Adrenal gland (tissue), 12 donors: ENCODE results near the gene LIMS2. TPM values are rescaled to one million over a fixed set of nuclear protein-coding genes. Genes with fewer than 3 reads are reported as not detected.

Experiments used
- DNase-seq, 7 donors: peaks; one replicate each; pipeline ENCODE4 v3.0.0-alpha.2; 2019 to 2020
- H3K27ac ChIP-seq, 5 donors: fragments of 200-600 bp; sonication (generic) in 4 of 5; 1 replicate in 3 of 5; 2 replicates in 2 of 5; pipeline versions ENCODE4 v1.5.1 to v1.8.0; 2016 to 2020; ENCODE audit warnings: mild to moderate bottlenecking in 1 of 5
- H3K27me3 ChIP-seq: fragments of 200-600 bp; 2 replicates; pipeline ENCODE4 v1.8.0; 2021
- H3K36me3 ChIP-seq, 2 donors: fragments of 200-600 bp; replicated peaks in 1 of 2; 1 replicate in 1 of 2; 2 replicates in 1 of 2; pipeline versions ENCODE4 v1.5.1 to v1.8.0; 2018 to 2022
- H3K4me1 ChIP-seq, 2 donors: fragments of 200-600 bp; replicated peaks in 1 of 2; 1 replicate in 1 of 2; 2 replicates in 1 of 2; pipeline versions ENCODE4 v1.5.1 to v1.8.0; 2018 to 2021
- H3K4me3 ChIP-seq, 4 donors: fragments of 200-600 bp; sonication (generic) in 3 of 4; one replicate each; pipeline ENCODE4 v1.5.1; 2016 to 2018
- H3K9me3 ChIP-seq, 3 donors: fragments of 200-600 bp; sonication (generic) in 1 of 3; replicated peaks in 1 of 3; 1 replicate in 2 of 3; 2 replicates in 1 of 3; pipeline versions ENCODE4 v1.5.1 to v1.8.0; 2016 to 2021
- POLR2A ChIP-seq, 2 donors: fragments of 450-650 bp; IDR thresholded peaks; one replicate each; pipeline ENCODE4 v1.6.1; 2017; ENCODE audit warnings: antibody characterized with exemption in 2 of 2, mild to moderate bottlenecking in 2 of 2, moderate library complexity in 1 of 2
- WGBS, 4 donors: extraction: QIAGEN DNeasy Blood & Tissue Kit in 2 of 4; methylation state at CpG; one replicate each; pipeline versions ENCODE4 v1.1.5 to v1.1.7; 2013 to 2017; 5-methylcytosine and 5-hydroxymethylcytosine counted together
- intact Hi-C, 2 donors: fragments of 100-400 bp; cut with DNase I; formaldehyde crosslinking; loops; one replicate each; pipeline versions ENCODE4 v1.14.1 to v1.15.0; 2022 to 2023
- polyA plus RNA-seq, 3 donors: library from polyadenylated mRNA; stranded (reverse); fragments of 200-250 nt in 2 of 3; fragments of 350-450 nt in 1 of 3; fragmentation: Illumina TruSeq in 1 of 3; extraction: RNeasy Lipid Tissue Mini Kit (QIAGEN cat#74804) in 1 of 3; gene quantifications; one replicate each; pipeline ENCODE4 v1.2.3, GENCODE V29; 2013 to 2014
- total RNA-seq, 9 donors: library from RNA; depleted of rRNA in 4 of 9; stranded (reverse); fragments of >200 nt in 4 of 9; fragments of 120-200 nt in 1 of 9; fragmentation: NEBNext Ultra II Directional in 1 of 9; extraction: Animal tissue kit (Norgen Biotek cat#: 25700) in 1 of 9; gene quantifications; one replicate each; pipeline versions ENCODE4 v1.1.0 to v1.2.4, GENCODE V29; 2013 to 2023
- TF ChIP-seq, protein P1 (sequence below), 6 experiments: fragments of 450-650 bp in 4 of 6; fragments of 200-600 bp in 2 of 6; sonication (generic) in 1 of 6; IDR thresholded peaks; 1 replicate in 5 of 6; 2 replicates in 1 of 6; pipeline versions ENCODE4 v1.5.1 to v1.8.0; 2016 to 2021; ENCODE audit warnings: antibody characterized with exemption in 6 of 6, mild to moderate bottlenecking in 2 of 6, moderate library complexity in 1 of 6
- donor health status: healthy with polysubstance abuse.
- donor health status: Bipolar disorder and iron deficiency.
- donor health status: DM: yes; HTN: yes; CAD: no.
- donor health status: DM: no; HTN: no; CAD: no.
- donor health status: DM: no; HTN: no; CAD: no.
- donor health status: DM: yes; HTN: yes; CAD: no.

The LIMS2 gene
- total and polyA plus RNA-seq, 12 donors = 1.4 to 142 (median 16.1) TPM

DNA sequence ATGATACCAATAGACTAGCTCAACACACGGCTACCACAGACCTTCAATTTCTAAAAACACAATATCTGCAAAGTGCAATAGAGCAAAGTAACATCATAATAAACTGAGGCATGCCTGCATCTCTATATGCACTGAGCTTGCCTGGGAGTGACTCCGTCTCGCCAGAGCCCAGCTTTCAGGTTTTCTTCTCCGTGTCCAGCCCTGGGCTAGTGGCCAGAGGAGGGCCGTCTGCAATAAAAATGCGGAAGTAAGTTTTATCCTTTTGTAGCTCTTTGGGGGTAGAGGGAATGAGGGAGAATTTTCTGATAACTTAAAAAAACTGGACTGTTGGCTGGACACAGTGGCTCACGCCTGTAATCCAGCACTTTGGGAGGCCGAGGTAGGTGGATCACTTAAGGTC is 70.3 kb downstream of the LIMS2 start:
- DNase-seq = peak in 1 of 7 donors; percentile 7
- no peaks in the 10 kb centered on the region for H3K4me1 ChIP-seq
- H3K4me3 ChIP-seq = no peak overlapping the region
- no peaks in the 10 kb centered on the region for H3K9me3 ChIP-seq
- no peaks in the 10 kb centered on the region for H3K36me3 ChIP-seq
- intact Hi-C loops = no loop called here
- TF ChIP-seq, protein P1, sequence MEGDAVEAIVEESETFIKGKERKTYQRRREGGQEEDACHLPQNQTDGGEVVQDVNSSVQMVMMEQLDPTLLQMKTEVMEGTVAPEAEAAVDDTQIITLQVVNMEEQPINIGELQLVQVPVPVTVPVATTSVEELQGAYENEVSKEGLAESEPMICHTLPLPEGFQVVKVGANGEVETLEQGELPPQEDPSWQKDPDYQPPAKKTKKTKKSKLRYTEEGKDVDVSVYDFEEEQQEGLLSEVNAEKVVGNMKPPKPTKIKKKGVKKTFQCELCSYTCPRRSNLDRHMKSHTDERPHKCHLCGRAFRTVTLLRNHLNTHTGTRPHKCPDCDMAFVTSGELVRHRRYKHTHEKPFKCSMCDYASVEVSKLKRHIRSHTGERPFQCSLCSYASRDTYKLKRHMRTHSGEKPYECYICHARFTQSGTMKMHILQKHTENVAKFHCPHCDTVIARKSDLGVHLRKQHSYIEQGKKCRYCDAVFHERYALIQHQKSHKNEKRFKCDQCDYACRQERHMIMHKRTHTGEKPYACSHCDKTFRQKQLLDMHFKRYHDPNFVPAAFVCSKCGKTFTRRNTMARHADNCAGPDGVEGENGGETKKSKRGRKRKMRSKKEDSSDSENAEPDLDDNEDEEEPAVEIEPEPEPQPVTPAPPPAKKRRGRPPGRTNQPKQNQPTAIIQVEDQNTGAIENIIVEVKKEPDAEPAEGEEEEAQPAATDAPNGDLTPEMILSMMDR (IDR thresholded peaks at IDR 0.05) = no peak
- no peak for TF ChIP-seq POLR2A (IDR thresholded peaks at IDR 0.05)
- H3K27me3 ChIP-seq = no peaks in the 10 kb centered on the region
- 88 to 89% (median 88%) methylated on average over 8 of the region's 8 CpGs for WGBS, 4 donors
- H3K27ac ChIP-seq = no peak overlapping the region

DNA sequence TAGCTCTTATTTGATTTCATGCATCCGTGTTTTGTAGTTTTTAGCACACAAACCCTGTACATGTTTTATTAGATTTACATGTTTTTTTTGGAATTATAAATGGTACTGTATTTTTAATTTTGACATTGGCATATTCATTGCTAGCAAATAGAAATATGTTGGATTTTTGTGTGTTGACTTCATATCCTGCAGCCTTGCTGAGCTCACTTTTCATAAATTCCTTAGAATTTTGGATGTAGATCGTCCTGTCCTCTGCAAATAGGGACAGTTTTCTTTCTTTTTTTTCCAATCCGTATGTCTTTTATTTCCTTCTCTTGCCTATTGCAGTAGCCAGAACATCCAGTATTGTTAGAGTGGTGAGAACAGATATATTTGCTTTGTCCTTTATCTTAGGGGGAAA is 76.1 kb downstream of the LIMS2 start:
- Histone ChIP-seq H3K36me3 (no peaks in the 10 kb centered on the region), H3K4me3 (no peak overlapping the region), H3K9me3 (no peaks in the 10 kb centered on the region), H3K27me3 (no peaks in the 10 kb centered on the region), H3K4me1 (no peaks in the 10 kb centered on the region), H3K27ac (no peak overlapping the region)
- TF ChIP-seq, protein P1 (IDR thresholded peaks at IDR 0.05) = no peak
- TF ChIP-seq POLR2A (IDR thresholded peaks at IDR 0.05) = no peak
- intact Hi-C loops = no loop called here
- DNase-seq = no peak
- 63 to 69% (median 66%) methylated on average over 3 of the region's 3 CpGs for WGBS, 4 donors

DNA sequence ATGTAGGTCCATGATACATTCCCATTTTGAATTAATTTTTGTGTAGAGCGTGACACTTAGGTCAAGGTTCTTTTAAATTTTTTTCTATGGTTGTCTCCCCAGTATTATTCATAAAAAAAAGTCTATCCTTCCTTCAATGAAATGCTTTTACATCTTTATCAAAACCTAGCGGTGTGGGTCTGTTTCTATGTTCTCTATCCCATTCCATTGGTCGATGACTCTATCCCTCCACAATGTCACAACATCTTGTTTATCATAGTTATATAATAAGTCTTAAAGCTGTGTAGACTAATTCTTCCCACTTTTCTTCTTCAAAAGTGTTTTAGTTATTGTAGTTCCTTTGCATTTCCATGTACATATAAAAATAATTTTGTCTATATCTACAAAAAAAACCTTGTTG is 76.6 kb downstream of the LIMS2 start:
- intact Hi-C loops = no loop called here
- H3K4me3 ChIP-seq = no peak overlapping the region
- no peaks in the 10 kb centered on the region for H3K9me3 ChIP-seq
- DNase-seq = no peak
- no peaks in the 10 kb centered on the region for H3K4me1 ChIP-seq
- WGBS, 4 donors = 74 to 93% (median 89%) methylated on average over 3 of the region's 3 CpGs
- H3K27me3 ChIP-seq = no peaks in the 10 kb centered on the region
- no peak overlapping the region for H3K27ac ChIP-seq
- H3K36me3 ChIP-seq = no peaks in the 10 kb centered on the region
- no peak for TF ChIP-seq POLR2A (IDR thresholded peaks at IDR 0.05)
- TF ChIP-seq, protein P1 (IDR thresholded peaks at IDR 0.05) = no peak

GRCh38 chr2:127597984-127598380 is 77.3 kb downstream of the LIMS2 start:
- no peaks in the 10 kb centered on the region for H3K36me3 ChIP-seq
- intact Hi-C loops = no loop called here
- H3K27ac ChIP-seq = no peak overlapping the region
- H3K27me3 ChIP-seq = no peaks in the 10 kb centered on the region
- TF ChIP-seq, protein P1 (IDR thresholded peaks at IDR 0.05) = no peak
- no peak for TF ChIP-seq POLR2A (IDR thresholded peaks at IDR 0.05)
- peak in 1 of 7 donors; percentile 5 for DNase-seq
- H3K4me1 ChIP-seq = no peaks in the 10 kb centered on the region
- no peaks in the 10 kb centered on the region for H3K9me3 ChIP-seq
- H3K4me3 ChIP-seq = no peak overlapping the region
- WGBS, 4 donors = 65 to 81% (median 77%) methylated on average over 4 of the region's 4 CpGs
